K562 (cell line): Measurements from ENCODE around the gene UTRN. TPM values are rescaled to one million over a fixed set of nuclear protein-coding genes. Genes with fewer than 3 reads are reported as not detected.

ENCODE experiments used
- ATAC-seq: fragments of 200-7000 bp; cut with Tn5 transposase; 3 replicates; pipeline ENCODE4 v1.9.1; 2020; ENCODE audit warnings: moderate library complexity
- BruUV-seq: library from RNA; stranded (reverse); fragments of 400-500 nt; replicated peaks from 2 replicates; lab custom pipeline; 2021; lab: Mats Ljungman, UMichigan
- CTCF ChIA-PET: fragments of 300-600 bp; formaldehyde crosslinking; extraction: SDS; loops from one replicate; lab custom pipeline; 2021; ENCODE audit warnings: low intra/inter-chr PET ratio; lab: Yijun Ruan, JAX
- POLR2A ChIA-PET: fragments of 300-600, 350-650 bp; sonication (Branson Sonifier 250); formaldehyde crosslinking; extraction: SDS; loops from one replicate; lab custom pipeline; 2021; ENCODE audit warnings: antibody characterized with exemption, inconsistent platforms; lab: Yijun Ruan, JAX
- DNase-seq, 4 experiments: peaks; one replicate each; pipeline versions ENCODE4 v3.0.0 to v3.0.0-alpha.2; 2011 to 2018; ENCODE audit warnings: low spot score in 3 of 4, mixed read lengths in 3 of 4; ENCODE audit errors: extremely low read depth in 1 of 4
- FAIRE-seq: peaks from 2 replicates; lab custom pipeline; 2011; peaks lifted over from hg19 to GRCh38; lab: Jason Lieb, UNC
- H2AFZ ChIP-seq: 2 replicates; pipeline ENCODE4 v1.6.0; 2011; ENCODE audit warnings: low read depth, low read length, control low read depth, inconsistent platforms
- H3K27ac ChIP-seq: fragments of 200-600 bp; 3 replicates; pipeline ENCODE4 v1.8.0; 2011; ENCODE audit warnings: low read depth, mild to moderate bottlenecking, control low read depth, inconsistent platforms, low read length, moderate library complexity, mixed read lengths; ENCODE audit errors: extremely low read depth
- H3K27me3 ChIP-seq, 2 experiments: fragments of 300-600 bp in 1 of 2; 2 replicates in 1 of 2; 3 replicates in 1 of 2; pipeline versions ENCODE4 v1.6.0 to v1.8.0; 2011; ENCODE audit warnings: inconsistent platforms in 2 of 2, low read length in 2 of 2, mild to moderate bottlenecking in 1 of 2, mixed read lengths in 1 of 2, moderate library complexity in 1 of 2; ENCODE audit not compliant: control insufficient read depth in 2 of 2, insufficient read depth in 2 of 2
- H3K36me3 ChIP-seq: fragments of 300-600 bp; 3 replicates; pipeline ENCODE4 v1.8.0; 2011; ENCODE audit warnings: mild to moderate bottlenecking, low read length, inconsistent platforms; ENCODE audit not compliant: control insufficient read depth, insufficient read depth
- H3K4me1 ChIP-seq, 2 experiments: fragments of 200-600 bp in 1 of 2; replicated peaks in 1 of 2; 2 replicates in 1 of 2; 3 replicates in 1 of 2; pipeline versions ENCODE4 v1.5.1 to v1.8.0; 2011; ENCODE audit warnings: inconsistent platforms in 2 of 2, low read length in 2 of 2, mild to moderate bottlenecking in 1 of 2, mixed read lengths in 1 of 2, moderate library complexity in 1 of 2; ENCODE audit not compliant: control insufficient read depth in 2 of 2, insufficient read depth in 2 of 2
- H3K4me2 ChIP-seq: 2 replicates; pipeline ENCODE4 v1.6.1; 2011; ENCODE audit warnings: low read length, control low read depth, inconsistent platforms, mixed read lengths; ENCODE audit not compliant: insufficient read depth
- H3K4me3 ChIP-seq: fragments of 200-600 bp; sonication (generic), shearing (Covaris generic); 2 replicates; pipeline ENCODE4 v1.5.1; 2016; ENCODE audit warnings: control low read depth, inconsistent platforms
- H3K79me2 ChIP-seq: fragments of 200-600 bp; 3 replicates; pipeline ENCODE4 v1.8.0; 2011; ENCODE audit warnings: low read length, inconsistent platforms; ENCODE audit not compliant: control insufficient read depth, insufficient read depth
- H3K9ac ChIP-seq, 2 experiments: 2 replicates each; pipeline versions ENCODE4 v1.6.0 to v1.6.1; 2011; ENCODE audit warnings: low read depth in 2 of 2, low read length in 2 of 2, control low read depth in 1 of 2, inconsistent platforms in 1 of 2, mild to moderate bottlenecking in 1 of 2, mixed read lengths in 1 of 2; ENCODE audit not compliant: insufficient read depth in 1 of 2
- H3K9me1 ChIP-seq: one replicate; pipeline ENCODE4 v1.6.0; 2011; ENCODE audit warnings: inconsistent platforms, mild to moderate bottlenecking, low read length, moderate library complexity; ENCODE audit not compliant: control insufficient read depth, insufficient read depth
- H3K9me3 ChIP-seq: replicated peaks from 2 replicates; pipeline ENCODE4 v1.5.1; 2011; ENCODE audit warnings: low read depth, low read length, inconsistent platforms; ENCODE audit not compliant: control insufficient read depth, insufficient read depth
- H4K20me1 ChIP-seq: replicated peaks from 2 replicates; pipeline ENCODE4 v1.6.1; 2011; ENCODE audit warnings: low read length, inconsistent platforms, mixed read lengths; ENCODE audit not compliant: control insufficient read depth, insufficient read depth
- FOXJ3 ChIP-seq: sonication (generic); formaldehyde crosslinking; IDR thresholded peaks from 2 replicates; pipeline ENCODE4 v1.4.0; 2020; ENCODE audit warnings: mild to moderate bottlenecking, missing genetic modification reagents
- ILF3 ChIP-seq: fragments of 450-650 bp; IDR thresholded peaks from 2 replicates; pipeline ENCODE4 v1.6.1; 2018; ENCODE audit warnings: antibody characterized with exemption, mild to moderate bottlenecking, moderate library complexity, borderline replicate concordance
- POU5F1 ChIP-seq: fragments of 150-350 bp; IDR thresholded peaks from 2 replicates; pipeline ENCODE4 v1.6.1; 2014; ENCODE audit warnings: borderline replicate concordance, low read length, low read depth, mild to moderate bottlenecking; ENCODE audit not compliant: partially characterized antibody
- ZEB2 ChIP-seq: fragments of 450-650 bp; IDR thresholded peaks from 2 replicates; pipeline ENCODE4 v1.6.1; 2016
- ZNF507 ChIP-seq: conservative IDR thresholded peaks from 2 replicates; pipeline ENCODE4 v1.6.1; 2017; ENCODE audit warnings: missing genetic modification characterization, missing compliant biosample characterization
- WGBS: fragments of 100-300 bp; shearing (Covaris generic); methylation state at CpG from one replicate; pipeline ENCODE4 v1.1.6; 2016; ENCODE audit warnings: low coverage, mixed read lengths; ENCODE audit not compliant: insufficient coverage; ENCODE audit errors: missing lambda C conversion rate; 5-methylcytosine and 5-hydroxymethylcytosine counted together
- in situ Hi-C: fragments of 300-500 bp; cut with MboI; formaldehyde crosslinking; loops from 4 replicates; pipeline ENCODE4 v1.15.0; 2018; ENCODE audit warnings: inconsistent platforms, mixed read lengths
- intact Hi-C: fragments of 100-400 bp; cut with micrococcal nuclease; formaldehyde crosslinking; loops from 2 replicates; pipeline ENCODE4 v1.14.2; 2022
- polyA plus RNA-seq, 8 experiments: library from polyadenylated mRNA; depleted of rRNA in 4 of 8; stranded (reverse) in 5 of 8; unstranded in 3 of 8; fragments of >200 nt; fragmentation: Nextera tagmentation in 2 of 8; fragmentation: Illumina TruSeq in 1 of 8; extraction: Ambion mirVana in 2 of 8; extraction: Trizol in 1 of 8; gene quantifications; 2 replicates each; pipeline versions ENCODE4 v1.2.1 to v1.2.3, GENCODE V29; 2011 to 2014; ENCODE audit warnings: inconsistent platforms in 1 of 8, missing spikeins in 1 of 8
- total RNA-seq, 7 experiments: library from RNA; depleted of rRNA in 6 of 7; stranded (reverse); fragments of >200 nt in 6 of 7; fragmentation: Illumina TruSeq in 2 of 7; extraction: Trizol in 2 of 7; gene quantifications; 2 replicates each; pipeline versions ENCODE4 v1.2.1 to v1.2.3, GENCODE V29; 2011 to 2021; ENCODE audit warnings: low replicate concordance in 1 of 7

Gene UTRN
- total and polyA plus RNA-seq, 9 of the 15 experiments (the other 6 are each of a cell fraction or from before 2014, with no cell fraction given), result 0.94 to 22.4 (median 10.0) TPM

GRCh38 chr6:144278659-144279314, 6.3 kb upstream of the UTRN start:
- BruUV-seq, result no TSS peak
- no peak for TF ChIP-seq ILF3
- no peak for TF ChIP-seq FOXJ3 (CRISPR knock-in tag)
- TF ChIP-seq ZEB2, result no peak
- no peak for TF ChIP-seq POU5F1
- no peak for TF ChIP-seq ZNF507
- POLR2A ChIA-PET, result no interaction called here

More at GRCh38 chr6:144278659-144279314, 6.3 kb upstream of the UTRN start:
- Histone ChIP-seq H3K9ac (no peak overlapping the region), H3K36me3 (no peaks in the 10 kb centered on the region), H3K4me2 (no peak overlapping the region), H3K4me3 (no peak overlapping the region), H4K20me1 (no peaks in the 10 kb centered on the region), H3K27ac (no peak overlapping the region), H3K9me3 (no peaks in the 10 kb centered on the region), H3K27me3 (peaks cover 4 to 5% of the 10 kb centered on the region in 2 experiments; a peak in 2 of 5 replicates), H2AFZ (no peak overlapping the region), H3K9me1 (no peaks in the 10 kb centered on the region), H3K79me2 (no peaks in the 10 kb centered on the region), H3K4me1 (no peaks in the 10 kb centered on the region; a peak in 1 of 5 replicates)
- in situ Hi-C loops, result no loop called here
- no peak for DNase-seq
- ATAC-seq, result no peak
- FAIRE-seq, result no peak
- intact Hi-C loops, result no loop called here
- CTCF ChIA-PET, result no interaction called here
- 29% methylated on average over 3 of the region's 4 CpGs for WGBS
